Rectal smooth muscle tissue (tissue), 1 donor: ENCODE results near the gene CTAG1A.
"Not testable (repeated sequence)": the region's sequence is repeated elsewhere in the genome, so short reads cannot be mapped to it uniquely, and the experiment has no call there.

Source experiments
- H3K27ac ChIP-seq: one replicate; pipeline ENCODE4 v1.7.0; 2013; ENCODE audit warnings: low read depth, low read length, inconsistent platforms
- H3K27me3 ChIP-seq: one replicate; pipeline ENCODE4 v1.7.0; 2013; ENCODE audit warnings: low read length; ENCODE audit not compliant: control insufficient read depth, insufficient read depth
- H3K36me3 ChIP-seq: one replicate; pipeline ENCODE4 v1.7.0; 2013; ENCODE audit warnings: low read length; ENCODE audit not compliant: control insufficient read depth, insufficient read depth
- H3K4me1 ChIP-seq: one replicate; pipeline ENCODE4 v1.7.0; 2013; ENCODE audit warnings: low read length; ENCODE audit not compliant: control insufficient read depth, insufficient read depth
- H3K4me3 ChIP-seq: one replicate; pipeline ENCODE4 v1.7.0; 2013; ENCODE audit warnings: low read length
- H3K9ac ChIP-seq: one replicate; pipeline ENCODE4 v1.7.0; 2013; ENCODE audit warnings: low read length

CTAG1A gene

DNA sequence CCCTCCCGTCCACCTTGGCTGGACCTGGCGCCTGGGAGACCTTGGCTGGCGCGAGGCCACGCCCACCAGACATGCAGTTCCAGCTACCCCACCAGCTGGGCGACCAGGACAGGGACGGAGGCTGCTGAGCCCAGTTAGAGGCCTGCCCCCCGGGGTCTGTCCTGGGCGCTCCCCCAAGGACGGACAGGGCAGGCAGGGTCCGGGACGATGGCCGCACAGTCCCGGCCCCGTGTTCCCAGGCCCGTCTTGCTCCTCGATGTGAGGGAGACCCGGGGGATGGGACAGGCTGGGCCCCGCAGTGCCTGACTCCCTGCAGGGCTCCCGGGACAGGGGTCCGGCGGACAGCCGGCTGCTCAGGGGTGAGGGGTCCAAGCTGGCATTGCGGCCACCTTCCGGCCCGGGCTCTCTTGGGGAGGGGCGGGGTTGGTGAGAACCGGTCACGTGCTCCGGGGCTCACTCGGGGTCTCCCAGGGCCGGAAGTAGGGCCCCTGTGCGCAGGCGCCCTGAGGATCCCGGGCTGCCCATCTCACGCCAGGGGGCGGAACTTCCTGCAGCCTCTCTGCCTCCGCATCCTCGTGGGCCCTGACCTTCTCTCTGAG lies at the start of gene CTAG1A:
CTAG1A (plus strand) TSS at position 549 of the 599 bp plus-strand sequence. CDS start 74 bp downstream, outside the sequence.
- not testable (repeated sequence) for H3K9ac ChIP-seq

DNA sequence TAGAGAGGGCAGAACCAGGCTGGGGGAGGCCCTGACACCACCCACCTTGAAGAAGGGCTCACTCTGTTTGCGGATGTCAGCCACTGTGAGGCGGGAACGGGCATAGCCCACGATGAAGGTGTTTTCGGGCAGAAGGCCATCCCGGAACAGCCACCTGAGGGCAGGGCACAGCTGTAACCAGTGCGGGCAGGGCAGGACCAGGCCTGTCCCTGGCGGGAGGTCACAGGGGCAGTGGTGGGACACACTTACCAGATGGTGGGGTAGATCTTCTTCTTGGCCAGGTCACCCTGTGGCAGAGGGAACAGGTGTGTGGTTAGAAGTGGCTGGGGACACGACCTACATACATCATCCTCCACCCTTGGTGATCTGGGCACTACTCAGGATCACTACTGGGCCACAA lies 49.0 kb upstream of the CTAG1A start:
- H3K36me3 ChIP-seq: peaks cover 3% of the 10 kb centered on the region
- no peak overlapping the region for H3K4me3 ChIP-seq
- no peaks in the 10 kb centered on the region for H3K27me3 ChIP-seq
- no peaks in the 10 kb centered on the region for H3K4me1 ChIP-seq
- H3K9ac ChIP-seq: no peak overlapping the region
- H3K27ac ChIP-seq: no peak overlapping the region

More for the DNA sequence above, at the start of gene CTAG1A:
- H3K4me1 ChIP-seq, H3K36me3 ChIP-seq, H3K27me3 ChIP-seq, H3K27ac ChIP-seq, H3K4me3 ChIP-seq: not testable (repeated sequence)

DNA sequence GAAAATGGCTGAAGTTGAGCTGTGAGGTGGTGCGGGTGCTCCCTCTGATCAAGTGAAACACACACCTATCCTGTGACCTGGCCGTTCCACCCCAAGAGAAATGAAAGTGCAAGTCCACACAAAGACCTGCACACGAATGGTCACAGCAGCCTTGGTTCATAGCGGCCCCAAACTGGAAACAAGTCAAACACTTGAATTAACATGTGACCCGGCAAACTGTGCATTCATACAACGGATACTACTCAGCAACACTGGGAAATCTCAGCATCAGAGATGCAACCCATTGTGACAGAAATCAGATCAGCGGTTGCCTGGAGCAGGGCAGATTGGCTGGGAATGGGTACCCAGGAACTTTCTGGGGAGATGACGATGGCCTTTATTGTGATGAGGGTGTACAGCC lies 45.9 kb upstream of the CTAG1A start:
- H3K9ac ChIP-seq: no peak overlapping the region
- no peaks in the 10 kb centered on the region for H3K4me1 ChIP-seq
- H3K4me3 ChIP-seq: no peak overlapping the region

DNA sequence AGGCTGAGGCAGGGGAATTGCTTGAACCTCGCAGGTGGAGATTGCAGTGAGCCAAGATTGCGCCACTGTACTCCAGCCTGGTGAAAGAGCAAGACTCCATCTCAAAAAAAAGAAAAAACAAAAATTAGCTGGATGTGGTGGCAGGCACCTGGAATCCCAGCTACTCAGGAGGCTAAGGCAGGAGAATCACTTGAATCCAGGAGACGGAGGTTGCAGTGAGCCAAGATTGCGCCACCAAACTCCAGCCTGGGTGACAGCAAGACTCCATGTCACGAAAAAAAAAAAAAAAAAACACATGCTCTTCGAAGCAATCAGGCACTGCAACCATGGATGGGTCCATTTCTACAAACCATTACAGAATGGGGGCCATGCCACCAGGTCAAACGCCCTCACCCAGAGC lies 44.6 kb upstream of the CTAG1A start:
- not testable (repeated sequence) for H3K36me3 ChIP-seq, H3K4me3 ChIP-seq, H3K9ac ChIP-seq, H3K27ac ChIP-seq, H3K4me1 ChIP-seq, H3K27me3 ChIP-seq

More for the DNA sequence above, 45.9 kb upstream of the CTAG1A start:
- no peaks in the 10 kb centered on the region for H3K36me3 ChIP-seq
- peaks cover 2% of the 10 kb centered on the region for H3K27me3 ChIP-seq
- H3K27ac ChIP-seq: no peak overlapping the region

DNA sequence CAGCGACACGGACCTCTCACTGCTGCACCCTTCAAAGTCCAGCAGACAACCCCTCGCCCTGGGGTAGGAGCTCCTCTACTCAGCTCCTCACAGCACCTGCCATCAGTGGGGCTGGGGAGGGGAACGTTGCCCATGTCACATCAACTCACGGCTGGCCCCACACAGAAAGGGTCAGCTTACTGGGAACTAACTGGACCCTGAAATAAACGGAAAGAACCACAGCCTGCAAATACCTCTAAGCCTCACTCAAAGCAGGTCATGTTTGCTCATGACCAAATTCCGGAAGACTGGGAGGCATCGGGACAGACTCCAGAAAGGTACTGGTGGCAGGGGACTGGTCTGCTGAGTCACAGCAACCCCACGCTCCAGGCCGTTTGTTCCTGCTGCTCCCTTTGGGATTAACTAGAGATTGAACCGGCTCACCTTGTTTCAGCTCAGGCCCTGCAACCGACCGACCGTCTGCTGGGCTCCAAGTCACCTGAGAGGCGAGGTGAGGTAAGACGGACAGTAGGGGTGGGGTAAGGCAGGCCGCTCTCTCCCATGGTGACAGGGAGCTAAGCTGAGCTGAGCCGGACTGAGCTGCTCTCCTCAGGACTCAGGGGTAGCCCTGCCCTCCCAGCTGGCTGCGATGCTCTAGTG lies 43.9 kb upstream of the CTAG1A start:
- Histone ChIP-seq H3K4me3 (no peak overlapping the region), H3K4me1 (peaks cover under 1% of the 10 kb centered on the region)

DNA sequence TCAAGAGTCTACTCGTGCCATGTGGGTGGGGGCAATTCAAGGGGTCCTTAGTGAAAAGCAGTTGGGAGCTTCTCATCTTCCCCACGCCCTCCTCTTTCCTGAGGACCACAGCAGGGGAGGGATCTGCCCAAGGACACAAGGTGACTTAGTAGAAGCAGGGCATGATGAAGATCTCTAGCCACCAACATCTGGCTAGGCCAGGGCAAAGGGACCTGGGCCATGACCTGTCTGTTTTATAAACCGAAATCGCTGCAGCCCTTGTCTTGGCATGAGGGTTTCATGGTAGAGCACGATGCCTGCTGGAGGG lies 43.4 kb upstream of the CTAG1A start:
- Histone ChIP-seq H3K27me3 (peaks cover 2% of the 10 kb centered on the region), H3K9ac (no peak overlapping the region), H3K4me3 (no peak overlapping the region), H3K27ac (no peak overlapping the region), H3K36me3 (no peaks in the 10 kb centered on the region), H3K4me1 (peaks cover 4% of the 10 kb centered on the region)

More for the DNA sequence above, 43.9 kb upstream of the CTAG1A start:
- Histone ChIP-seq H3K9ac (no peak overlapping the region), H3K27ac (no peak overlapping the region), H3K27me3 (peaks cover 2% of the 10 kb centered on the region), H3K36me3 (no peaks in the 10 kb centered on the region)

DNA sequence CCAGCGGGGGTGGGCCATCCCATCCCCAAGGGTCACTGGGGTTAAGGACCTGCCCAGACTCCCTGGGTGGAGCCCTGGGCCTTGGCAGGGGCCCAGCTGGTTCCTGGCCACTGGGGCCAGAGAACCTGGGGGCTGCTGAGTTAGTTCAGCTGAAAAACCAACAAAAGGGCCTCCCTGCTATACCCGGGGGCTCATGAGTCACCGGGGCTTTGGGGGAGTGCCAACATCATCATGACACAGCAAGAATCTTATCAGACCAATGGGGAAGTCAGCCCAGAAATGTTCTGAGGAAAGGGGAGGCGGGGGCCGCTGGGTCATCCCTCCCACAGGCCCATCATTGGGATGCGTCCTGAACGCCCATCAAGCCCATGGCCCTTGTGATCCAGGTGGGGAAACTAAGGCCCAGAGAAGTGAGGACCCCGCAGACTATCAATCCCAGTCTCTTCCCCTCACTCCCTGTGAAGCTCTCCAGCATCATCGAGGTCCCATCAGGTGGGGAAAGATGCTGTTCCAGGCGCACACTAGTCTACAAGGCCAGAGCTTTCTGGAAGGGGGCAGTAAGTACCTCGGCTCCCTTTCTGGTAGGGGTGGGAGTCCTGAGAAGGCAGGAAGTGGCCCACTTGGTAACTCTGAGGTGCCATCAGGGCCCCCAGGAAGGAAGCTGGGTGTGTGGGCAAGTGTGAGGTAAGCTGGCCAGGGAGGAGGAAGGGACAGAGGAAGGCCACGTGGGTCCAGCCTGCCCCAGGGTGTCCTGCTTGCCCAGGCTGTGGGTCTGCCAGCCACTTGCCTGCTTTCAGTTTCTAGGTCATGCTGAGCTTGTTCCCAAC lies 42.8 kb upstream of the CTAG1A start:
- H3K27me3 ChIP-seq: peaks cover 2% of the 10 kb centered on the region
- H3K36me3 ChIP-seq: no peaks in the 10 kb centered on the region
- no peak overlapping the region for H3K9ac ChIP-seq
- H3K27ac ChIP-seq: no peak overlapping the region
- peaks cover 4% of the 10 kb centered on the region for H3K4me1 ChIP-seq
- no peak overlapping the region for H3K4me3 ChIP-seq

DNA sequence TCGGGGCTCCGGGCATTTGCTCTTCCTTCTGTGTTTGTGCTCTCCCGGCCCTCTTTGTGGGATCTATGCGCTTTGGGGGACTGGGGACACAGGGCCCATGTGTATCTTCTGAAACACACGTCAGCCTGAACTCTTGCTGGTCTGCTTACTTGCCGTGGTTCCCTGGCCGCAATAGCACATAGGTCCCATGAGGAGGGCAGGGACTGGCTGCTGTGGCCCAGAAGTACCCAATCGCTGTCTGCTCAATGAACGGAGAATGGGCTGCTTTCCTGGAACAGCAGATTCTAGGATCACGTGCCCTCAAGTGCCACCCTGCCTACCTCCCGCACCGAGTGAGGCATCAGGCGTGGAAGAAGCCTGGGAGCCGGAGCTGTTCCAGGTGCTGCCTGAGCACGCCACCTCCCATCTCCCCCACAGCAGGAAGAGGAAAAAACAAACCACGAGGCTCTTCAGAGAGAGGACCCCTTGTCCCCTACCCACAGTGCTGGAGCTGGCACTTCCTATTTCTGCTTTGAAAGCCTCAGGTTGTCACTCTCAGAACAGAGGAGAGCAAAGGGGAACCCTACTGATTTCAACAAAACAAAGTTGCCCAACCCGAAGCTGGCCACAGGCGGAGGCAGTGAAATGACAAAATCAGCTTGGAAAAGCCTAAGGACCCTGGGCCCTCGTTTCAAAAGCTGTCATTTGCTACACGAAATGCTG lies 42.1 kb upstream of the CTAG1A start:
- Histone ChIP-seq H3K27ac (no peak overlapping the region), H3K9ac (no peak overlapping the region), H3K4me3 (no peak overlapping the region)

DNA sequence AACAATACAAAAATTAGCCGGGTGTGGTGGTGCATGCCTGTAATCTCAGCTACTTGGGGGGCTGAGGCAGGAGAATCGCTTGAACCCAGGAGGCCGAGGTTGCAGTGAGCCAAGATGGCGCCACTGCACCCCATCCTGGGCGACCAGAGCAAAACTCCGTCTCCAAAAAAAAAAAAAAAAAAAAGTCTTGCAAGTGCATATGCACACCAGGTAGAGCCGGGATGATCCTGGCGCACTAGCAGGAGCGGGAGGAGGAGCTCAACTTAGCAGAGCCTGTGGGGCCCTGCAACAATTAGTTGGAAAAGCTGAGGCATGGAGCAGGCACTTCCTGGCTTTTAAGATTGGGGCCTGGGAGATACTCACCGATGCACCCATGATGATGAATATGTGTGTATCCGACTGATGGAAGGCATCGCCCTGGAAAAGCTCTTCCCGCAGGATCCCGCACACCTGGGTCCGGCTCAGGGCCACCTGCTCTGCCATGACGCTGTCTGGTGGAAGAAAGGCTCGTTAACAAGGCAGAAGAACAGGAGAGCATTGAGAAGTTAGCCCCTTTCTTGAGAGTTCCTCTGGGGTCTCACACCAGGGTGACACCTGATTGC lies 39.2 kb upstream of the CTAG1A start:
- H3K4me1 ChIP-seq: peaks cover 4% of the 10 kb centered on the region
- peaks cover 2% of the 10 kb centered on the region for H3K27me3 ChIP-seq
- no peaks in the 10 kb centered on the region for H3K36me3 ChIP-seq
- H3K4me3 ChIP-seq: peak overlapping the region; percentile 75
- H3K9ac ChIP-seq: no peak overlapping the region
- no peak overlapping the region for H3K27ac ChIP-seq

More for the DNA sequence above, 42.1 kb upstream of the CTAG1A start:
- Histone ChIP-seq H3K36me3 (no peaks in the 10 kb centered on the region), H3K27me3 (peaks cover 2% of the 10 kb centered on the region), H3K4me1 (peaks cover 4% of the 10 kb centered on the region)

DNA sequence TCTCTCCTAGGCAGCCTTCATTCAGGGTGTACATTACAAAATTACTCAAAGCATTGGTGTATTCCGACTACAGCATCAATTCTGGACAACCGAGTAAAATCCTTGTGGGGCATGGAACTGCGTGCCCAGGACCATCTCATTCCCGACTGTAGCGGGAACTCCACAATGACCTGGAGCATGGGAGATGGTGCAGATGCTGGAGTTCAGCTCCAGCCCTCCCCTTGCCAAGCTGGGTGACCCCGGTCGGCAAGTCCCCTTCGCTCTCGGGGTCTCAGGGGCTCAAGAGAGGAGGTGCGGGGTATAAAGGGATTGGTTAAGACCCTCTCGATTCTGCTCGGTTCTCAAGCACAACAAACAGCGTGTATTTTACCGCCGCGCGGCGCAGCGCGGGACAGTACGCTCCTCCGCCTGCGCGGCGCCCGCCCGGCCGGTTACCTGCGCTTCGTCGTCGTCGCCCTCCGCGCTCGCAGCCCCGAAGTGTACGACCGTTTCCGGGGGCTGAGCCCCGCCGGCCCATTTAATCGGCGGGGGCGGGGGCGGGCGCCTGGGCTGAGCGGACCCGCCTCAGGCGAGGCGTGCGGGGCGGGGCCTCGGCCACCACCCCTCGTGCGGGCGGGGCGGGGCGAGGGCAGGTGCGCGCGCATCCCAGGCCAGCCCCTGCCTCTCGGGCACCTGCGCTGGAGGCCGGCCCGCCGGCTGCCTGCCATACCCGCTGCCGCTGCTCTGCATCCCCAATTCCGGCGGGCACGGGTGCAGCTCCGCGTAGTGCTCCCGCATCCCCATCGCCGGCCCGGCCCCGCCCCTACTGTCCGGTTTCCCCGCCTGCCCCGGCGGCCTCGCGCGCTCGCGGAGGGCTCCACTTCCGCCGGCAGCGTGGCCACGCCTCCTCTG lies 38.3 kb upstream of the CTAG1A start, which contains the start of gene G6PD:
G6PD (minus strand) TSS at position 493 of the 891 bp plus-strand sequence. CDS start 691 bp downstream, outside the sequence.
- H3K4me3 ChIP-seq: peak within 1 kb of the TSS; percentile 75

DNA sequence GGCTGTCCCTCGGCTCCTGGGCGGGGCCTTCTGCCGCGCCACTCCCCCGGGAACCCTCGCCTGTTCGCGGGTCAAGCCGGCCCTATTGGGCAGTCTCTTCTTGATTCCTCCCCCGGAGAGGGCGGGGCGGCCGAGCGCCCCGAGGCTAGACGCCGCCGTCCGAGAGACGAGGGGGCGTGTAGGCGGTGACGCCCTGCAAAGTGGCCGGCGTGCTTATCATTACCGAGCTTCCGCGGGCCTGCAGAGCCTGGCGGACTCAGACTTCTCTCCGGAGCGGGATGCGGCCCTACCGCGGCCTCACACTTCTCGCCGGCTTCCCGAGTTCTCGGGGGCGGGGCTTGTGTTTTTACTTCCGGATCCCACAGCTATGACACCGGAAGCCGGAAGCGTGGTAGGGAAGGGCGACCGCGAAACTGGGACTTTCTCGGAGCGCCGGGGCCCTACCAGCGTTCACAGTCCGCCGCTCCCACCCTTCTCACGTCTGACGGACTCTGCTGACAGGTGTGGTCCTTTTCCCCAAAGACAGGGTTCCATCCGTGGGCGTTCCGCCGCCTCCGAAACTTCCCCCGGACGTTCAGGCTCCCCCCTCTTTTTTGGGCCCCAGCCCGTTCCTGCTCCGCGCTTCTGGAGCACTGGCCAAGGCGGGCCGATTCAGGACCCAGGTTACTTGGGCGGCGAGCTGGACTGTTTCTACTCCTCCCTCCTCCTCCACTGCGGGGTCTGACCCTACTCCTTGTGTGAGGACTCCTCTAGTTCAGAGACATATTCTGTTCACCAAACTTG lies 37.5 kb upstream of the CTAG1A start, which contains the start of gene IKBKG:
IKBKG (plus strand) TSS at position 376 of the 783 bp plus-strand sequence. CDS start 4,383 bp downstream, outside the sequence.
- Histone ChIP-seq H3K27ac (peak within 1 kb of the TSS; percentile 84), H3K4me3 (peak within 1 kb of the TSS; percentile 75), H3K27me3 (no peaks in the 10 kb centered on the region), H3K9ac (peak within 1 kb of the TSS; percentile 58), H3K4me1 (peaks cover 4% of the 10 kb centered on the region), H3K36me3 (no peaks in the 10 kb centered on the region)

More for the DNA sequence above, 38.3 kb upstream of the CTAG1A start, which contains the start of gene G6PD:
- Histone ChIP-seq H3K9ac (peak within 1 kb of the TSS; percentile 58), H3K36me3 (no peaks in the 10 kb centered on the region), H3K27ac (peak within 1 kb of the TSS; percentile 84), H3K4me1 (peaks cover 4% of the 10 kb centered on the region), H3K27me3 (peaks cover 2% of the 10 kb centered on the region)
